T follicular helper cell (primary cell): ENCODE data around the gene CCDC197.

ENCODE experiments used
- DNase-seq: peaks from one replicate; pipeline ENCODE4 v3.0.0-alpha.2; 2020; ENCODE audit warnings: low read depth

CCDC197 gene

DNA sequence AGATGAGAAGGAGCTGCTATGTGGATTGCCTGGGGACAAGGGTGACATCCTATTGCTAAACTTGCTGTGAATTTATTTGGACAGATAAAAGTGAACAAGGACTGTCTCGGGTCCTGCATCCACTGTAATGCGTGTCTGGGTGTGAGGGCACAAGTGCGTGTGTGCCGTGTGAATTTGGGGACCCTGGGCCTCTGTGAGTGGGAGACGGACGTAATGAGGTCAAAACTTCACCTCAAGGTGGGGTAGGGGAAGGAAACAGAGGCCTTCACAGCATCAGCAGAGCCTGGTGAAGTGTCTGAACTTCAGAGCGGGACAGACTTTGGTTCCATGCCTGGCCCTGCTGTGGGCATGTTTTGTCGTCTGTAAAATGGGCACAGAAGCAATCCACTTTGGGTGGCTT is 35.5 kb upstream of the CCDC197 start:
- no peak for DNase-seq

DNA sequence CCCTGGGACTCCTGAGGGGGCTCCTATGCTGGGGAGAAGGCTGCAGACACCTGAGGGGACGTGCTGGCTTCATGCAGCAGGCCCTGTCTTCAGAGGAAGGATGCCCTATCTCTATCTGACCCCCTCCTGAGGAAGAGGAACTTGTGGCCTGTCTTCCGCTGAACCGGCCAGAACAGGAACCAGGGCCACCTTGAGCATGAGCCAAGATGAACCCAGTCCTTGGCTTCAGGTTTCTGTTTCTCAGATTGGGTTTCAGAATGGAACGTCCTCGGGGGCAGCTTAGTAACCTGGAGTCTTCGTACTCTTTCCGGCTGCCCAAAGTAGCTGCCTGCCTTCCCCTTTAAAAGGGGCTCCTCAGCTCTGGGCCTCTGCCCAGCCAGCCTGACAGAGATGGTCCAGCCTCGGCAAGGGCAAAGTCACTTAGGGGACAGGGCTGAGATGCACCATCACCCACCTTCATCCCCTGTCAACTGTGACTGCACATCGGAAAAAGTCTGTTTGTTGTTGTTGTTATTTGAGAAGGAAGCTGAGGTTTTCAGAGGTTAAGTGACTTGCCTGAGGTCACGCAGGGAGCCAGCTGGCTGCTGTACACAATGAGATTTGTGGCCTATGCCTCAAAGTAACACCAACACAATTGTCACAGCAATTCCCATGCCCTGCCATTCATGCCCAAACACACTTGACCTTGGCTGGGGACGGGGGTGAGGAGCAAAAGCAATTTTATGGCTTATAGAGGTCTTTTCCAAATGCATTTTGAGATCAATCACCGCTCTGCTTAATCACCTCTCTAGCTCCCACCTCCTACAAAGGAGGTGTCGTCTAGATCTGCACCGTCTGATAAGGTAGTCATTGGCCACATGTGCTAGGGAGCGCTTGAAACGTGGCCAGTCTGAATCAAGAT is 34.1 kb upstream of the CCDC197 start:
- DNase-seq = peak; percentile 43

DNA sequence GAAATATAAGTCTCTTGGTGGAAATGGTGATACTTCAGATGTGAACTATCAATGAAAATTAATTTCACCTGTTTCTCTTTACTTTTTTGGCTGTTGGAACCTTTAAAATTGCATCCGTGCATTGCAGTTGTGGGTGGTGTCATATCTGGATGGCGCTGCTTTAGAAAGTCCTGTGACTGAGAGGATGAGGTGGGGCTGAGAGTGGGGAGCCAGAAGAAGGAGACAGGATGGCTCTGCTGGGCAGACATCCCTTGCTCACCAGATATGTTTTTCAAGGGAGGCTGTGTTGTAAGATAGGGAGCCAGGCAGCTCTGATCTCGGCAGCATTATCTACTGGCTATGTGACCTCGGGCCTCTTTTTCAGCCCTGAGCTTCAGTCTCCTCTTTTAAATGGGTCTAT is 33.4 kb upstream of the CCDC197 start:
- DNase-seq = no peak

DNA sequence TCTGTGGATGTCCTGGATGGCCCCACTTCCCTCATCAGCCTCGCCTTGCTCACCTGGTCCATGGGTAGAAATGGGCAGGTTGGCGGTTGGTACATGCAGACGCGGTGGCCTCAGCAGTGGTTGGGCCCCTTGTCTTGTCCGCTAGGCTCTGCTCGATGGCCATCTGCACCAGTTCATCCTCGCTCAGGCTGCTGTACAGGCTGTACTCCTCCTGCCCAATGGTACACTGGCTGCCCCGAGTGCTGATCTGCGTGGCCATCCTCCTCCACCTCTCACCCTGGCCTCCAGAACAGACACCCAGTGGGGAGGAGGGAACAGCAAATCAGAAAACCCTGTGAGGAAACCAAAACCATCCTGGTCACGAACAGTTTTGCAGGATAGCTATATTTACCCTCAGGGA is 32.8 kb upstream of the CCDC197 start:
- no peak for DNase-seq

DNA sequence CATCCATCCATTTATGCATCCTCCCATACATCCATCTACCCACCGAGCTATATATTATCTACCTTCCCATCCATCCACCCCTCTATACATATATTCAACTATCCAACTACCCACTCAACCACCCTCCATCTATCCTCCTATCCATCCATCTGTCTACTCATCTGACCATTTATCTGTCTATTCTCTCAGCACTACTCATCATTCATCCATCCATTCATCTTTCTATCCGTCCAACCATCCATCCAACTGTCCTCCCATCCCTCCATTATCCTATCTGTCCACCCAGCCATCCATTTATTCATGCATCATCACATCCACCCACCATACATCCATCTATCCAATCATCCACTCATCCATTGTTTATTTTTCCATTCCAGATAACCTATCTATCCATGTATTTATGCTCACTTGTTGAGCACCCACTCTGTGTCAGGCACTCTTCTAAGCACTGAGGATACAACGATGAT is 32.2 kb upstream of the CCDC197 start:
- no peak for DNase-seq

DNA sequence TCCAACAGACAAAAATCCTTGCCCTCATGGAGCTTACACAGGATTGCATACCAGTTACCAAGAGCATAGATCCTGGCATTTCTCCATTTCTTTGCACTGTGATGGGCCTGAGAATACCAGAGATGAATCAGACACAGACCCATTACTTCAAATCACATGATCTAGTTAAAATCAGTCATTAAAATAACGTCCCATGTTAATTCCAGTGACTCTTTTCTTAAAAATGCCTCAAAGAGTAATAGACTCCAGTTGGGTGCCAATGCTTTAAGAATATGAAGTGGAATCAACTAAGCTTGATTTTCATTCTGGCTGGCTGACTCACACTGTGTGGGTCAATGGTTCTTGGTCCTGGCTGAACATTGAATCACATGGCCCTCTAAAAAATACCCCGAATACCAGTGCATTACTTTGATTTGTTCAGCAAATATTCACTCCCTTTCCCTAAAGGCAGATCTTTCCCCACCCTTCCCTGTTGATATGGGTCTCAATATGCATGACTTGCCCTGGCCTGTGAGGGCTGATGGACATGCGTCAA is 31.7 kb upstream of the CCDC197 start:
- DNase-seq = no peak

DNA sequence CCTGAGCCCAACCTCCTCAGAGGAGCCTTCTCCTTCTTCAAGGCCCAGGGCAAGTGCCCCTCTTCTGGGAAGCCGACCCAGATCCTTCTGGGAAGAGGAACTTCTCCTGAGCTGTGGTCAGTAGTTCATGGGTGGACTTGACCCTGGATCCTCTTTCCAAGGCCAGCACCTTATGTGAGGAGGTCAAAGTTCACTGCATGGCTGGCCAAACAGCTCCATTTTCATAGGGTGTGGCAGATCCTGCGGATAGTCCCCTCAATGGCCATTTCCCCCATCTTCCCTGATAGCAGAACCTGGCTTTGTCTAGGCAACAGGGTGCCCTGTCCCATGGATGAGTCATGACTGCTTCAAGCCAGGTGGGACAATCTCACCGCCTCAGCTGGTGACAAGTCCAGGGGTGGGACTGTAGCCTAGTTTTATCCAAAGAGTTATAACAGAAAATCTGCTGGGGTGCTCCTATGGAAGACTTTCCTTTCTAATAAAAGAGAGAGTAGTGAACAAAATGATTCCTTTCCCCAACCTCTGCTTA is 31.1 kb upstream of the CCDC197 start:
- DNase-seq = no peak

DNA sequence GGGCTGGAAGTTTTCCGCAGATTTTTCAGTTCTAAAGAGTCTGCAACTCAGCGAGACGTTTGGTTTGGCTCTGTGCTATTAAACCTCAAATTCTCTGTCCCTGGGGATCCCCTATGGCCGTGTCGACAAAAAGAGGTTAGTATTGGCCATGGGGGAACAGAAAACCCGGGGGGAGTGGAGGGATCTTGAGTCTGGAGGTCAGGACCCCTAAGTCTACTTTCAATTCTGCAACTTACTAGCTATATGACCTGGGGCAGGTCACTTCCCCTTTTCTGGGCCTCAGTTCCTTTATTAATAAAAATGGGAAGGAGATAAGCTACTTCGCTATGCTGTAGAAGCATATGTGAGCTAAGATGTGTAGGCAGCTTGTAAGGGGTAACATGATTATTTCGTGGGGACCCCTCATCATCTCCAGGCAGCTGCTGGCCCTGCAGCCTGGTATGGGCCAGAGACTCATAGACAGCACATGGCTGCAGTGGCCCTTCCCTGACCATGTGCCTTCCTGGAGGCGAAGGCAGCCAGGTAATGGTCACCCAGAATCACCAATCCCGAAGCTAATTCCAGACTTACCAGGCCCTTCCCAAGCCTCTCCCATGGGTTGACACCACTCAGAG is 29.4 kb upstream of the CCDC197 start:
- DNase-seq = no peak

DNA sequence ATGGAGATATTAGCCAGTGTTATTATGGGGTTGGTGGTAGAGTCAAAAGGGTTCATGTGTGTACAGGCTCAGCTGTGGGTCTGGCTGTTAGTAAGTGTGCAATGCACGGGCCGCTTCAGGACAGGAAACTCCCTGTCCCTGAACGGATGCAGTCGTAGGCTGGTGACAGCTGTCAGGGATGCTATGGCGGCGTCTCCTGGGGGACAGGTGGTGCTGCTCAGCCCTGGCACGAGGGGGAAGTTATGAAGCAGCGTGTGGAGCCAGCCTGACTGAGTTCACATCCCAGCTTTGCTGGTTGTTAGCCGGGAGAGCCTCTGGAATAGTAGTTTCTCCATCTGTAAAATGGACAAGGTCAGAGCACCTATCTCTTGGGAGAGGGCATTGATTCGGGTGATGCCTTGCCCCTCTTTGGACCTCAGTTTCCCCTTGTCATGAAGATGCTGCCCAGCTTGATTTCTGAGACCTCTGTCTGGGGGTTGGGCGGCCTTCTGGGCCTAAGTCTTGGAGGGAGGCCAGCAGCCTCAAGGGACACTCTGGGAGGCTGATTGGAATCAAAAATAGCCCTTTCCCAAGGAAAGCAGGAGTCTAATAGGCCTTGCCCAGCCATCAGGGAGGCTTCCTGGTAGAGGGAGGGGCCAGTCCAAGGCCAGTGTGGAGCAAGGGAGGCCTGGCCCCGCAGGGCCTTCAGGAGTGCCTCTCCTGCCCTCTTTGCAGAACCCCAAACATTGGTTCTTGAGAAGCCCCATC is 27.8 kb upstream of the CCDC197 start:
- DNase-seq = no peak

DNA sequence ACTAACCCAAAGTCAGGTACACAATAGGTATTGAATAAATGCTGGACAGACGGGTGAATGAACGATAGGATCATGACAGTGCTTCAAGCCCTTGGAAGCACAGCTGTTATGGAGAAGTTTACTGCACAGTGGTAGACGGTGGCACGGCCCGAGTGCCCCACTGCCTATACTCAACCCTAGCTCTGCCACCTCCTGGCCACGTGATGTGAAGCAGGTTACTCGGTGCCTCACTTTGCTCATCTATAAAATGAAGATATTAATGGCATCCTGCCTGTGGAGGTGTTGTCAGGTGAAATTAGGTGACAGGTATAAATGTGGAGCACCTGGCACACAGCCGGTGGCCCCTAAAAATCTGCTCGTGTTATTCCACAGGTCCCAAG is 26.5 kb upstream of the CCDC197 start:
- DNase-seq = peak; percentile 59

DNA sequence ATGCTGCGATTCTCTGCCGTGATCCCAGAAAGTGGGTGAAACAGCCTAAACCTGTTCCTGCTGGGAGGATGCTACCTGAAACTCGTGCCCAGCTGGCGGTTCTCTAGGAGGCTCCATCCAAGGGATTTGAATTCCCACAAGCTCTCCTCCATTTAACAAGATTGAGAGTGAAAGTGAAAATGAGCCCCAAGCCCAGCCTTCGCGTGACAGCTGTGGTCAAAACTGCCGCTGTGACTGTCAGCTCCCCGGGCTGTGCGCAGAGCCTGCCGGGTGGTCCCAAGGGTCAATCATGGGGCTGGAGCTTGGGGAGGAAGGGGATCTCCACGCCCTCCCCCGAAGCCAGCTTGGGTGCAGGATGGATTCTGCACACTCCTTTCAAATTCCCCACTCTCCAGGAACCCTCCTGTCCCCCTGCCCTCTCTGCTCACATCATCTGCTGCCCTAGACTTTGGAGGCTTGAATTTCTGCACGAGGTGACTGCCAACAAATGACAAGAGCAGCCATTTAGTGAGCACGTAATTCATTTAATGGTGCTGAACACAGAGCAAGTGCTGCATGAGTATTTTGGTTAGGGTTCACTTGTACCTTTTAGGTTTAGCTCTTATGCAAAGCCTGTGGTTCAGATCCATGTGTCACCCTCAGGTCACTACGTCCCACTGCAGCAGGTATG is 26.0 kb upstream of the CCDC197 start:
- no peak for DNase-seq

DNA sequence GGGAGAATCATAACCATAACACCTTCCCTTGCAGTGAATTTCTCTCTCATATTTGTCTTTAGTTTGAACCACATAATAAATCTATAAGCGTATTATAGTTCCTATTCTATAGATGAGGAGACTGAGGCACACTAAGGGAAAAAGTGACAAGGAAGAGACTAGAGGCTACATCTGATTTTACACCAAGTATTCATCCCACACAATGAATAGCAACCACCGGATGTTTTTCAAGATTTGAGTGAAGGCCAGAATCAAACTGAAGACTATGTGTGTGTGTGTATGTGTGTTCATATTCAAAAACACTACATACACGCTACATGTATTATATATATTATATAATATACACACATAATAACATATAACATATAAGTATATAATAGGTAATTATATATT is 25.5 kb upstream of the CCDC197 start:
- no peak for DNase-seq

DNA sequence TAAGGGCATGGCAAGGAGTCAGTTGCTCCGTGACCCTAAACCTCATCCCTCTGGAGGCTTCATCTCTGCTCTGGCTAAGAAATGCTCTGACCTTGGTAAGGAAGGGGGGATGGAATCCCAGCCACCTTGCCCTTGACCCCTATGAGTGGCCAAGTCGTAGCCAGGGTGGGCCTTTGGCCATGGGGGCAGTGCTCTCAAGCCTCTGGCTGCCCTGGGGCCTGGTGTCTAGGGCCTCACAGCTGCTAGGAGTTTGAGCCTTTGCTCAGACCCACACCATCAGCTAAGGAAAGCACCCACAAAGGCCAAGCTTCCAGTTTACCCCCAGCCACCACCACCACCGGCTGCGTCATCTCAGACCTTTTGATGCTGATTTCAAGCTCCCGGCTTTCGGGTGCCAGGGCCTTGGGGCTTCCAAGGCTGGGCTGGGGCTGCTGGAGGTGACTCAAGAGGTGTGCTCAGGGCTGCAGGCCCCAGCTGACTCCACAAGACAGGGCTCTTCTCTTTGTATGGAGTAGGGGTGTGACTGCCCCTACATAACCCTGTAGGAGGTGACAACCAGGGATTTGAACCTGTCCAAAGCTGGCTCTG is 24.4 kb upstream of the CCDC197 start:
- DNase-seq = no peak

DNA sequence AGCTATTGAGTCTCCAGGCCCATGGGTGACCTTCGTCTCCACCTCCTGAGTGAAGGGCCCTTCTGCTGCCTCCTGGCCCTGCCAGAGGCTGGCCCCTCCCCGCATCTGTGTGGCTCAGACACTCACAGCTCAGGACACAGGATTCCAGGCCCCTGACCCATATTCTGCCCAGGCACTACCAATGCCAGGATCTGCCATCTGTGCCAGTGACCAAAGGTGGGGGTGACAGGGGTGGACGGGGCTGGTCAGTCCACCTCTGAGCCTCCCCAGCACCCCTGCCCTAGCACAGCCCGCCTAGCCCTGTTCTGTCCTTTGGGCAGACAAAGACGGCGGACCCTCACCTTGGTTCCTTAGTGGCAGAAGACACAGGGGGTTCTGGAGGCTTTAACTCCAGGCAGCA is 23.5 kb upstream of the CCDC197 start:
- no peak for DNase-seq

DNA sequence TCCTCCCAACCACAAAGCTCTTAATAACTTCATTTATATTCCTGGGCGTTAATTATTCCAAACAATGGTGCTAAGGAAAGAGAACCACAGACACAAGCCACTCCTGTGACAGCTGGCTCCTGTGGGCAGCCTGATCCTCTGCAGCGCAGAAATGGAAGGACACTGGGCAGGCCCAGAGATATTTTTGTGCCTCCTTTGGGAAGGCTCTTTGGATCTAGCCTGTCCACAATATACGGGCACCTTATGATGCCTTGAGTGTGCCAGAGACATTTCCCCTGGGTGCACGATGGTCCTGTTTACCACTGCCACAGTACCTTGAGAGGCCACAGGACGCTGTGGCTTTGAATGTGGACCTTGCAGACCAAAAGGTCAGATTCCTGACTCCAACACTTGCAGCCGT is 22.8 kb upstream of the CCDC197 start:
- no peak for DNase-seq

DNA sequence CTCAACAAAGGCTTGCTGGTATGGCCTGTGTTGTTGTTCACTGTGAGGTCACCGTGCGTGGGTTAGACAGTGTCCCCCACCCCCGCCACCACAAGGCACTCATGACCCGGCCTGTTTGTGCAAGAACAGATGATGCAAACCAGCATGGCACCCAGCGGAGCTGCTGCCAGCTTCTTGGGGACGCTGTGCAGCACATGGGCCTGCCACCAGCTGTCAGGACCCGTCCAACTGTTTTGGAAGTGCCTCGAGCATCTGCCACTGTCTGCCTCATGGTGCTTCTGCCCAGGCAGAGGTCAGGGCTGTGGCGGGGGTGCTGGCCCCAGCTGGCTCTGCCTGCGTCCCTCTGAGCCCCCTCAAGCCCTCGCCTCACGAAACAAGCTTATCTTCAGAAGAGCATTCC is 22.3 kb upstream of the CCDC197 start:
- no peak for DNase-seq

DNA sequence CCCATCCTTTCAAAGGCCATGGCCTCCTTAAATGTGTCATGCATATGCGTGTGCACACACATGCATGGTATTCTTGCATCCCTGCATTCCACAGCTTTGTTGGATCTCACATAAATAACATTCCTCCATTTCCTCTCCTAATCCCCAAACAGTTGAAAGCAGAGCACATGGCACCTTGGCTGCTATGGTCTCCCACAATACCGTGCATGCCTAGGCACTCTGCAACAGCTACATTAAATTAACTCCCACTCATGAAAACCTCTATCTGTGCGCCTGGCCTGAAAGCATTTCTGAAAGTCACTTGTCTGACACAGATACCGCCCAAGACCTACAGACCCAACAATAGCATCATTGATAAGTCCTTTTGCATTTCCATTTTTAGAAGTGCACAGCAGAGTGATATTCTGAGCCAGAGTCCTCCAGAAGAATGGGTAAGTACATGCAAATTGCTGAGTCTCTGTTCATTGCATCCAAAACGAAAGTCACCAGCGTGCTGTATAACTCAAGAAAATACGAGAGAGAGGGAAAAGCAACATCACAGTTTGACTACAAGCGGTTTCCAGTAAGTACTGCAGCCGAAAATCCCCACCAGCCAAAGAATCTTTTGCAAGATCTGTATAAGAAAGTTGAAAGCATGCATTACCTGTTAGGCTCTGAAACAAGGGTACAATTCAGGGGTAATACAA is 21.2 kb upstream of the CCDC197 start:
- DNase-seq = no peak

DNA sequence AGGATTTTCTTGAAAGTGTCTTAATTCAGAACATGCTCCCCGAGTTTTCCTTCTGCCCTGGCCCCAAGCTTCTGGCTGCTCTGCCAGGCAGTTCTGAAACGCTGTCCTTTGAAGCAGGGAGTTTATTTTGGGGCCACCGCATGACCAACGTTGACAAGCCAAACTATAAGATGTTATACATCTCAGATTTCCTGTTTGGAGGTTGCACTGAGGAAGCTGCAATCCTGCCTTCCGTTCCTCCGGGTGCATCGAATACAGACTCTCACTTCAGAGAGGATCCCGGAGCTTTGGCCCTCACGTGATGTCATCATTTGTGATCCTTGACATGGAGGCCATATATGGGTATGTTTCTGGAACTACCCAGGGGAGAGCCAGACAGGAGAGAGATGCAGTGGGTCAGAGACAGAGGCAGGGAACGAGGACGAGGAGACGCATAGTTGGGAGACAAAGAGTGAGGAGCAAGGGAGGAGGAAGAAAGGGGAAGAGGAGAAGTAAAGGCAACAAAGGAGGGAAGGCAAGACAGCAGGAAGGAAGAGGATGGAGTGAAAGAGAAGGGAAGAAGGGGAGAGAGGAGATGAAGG is 20.5 kb upstream of the CCDC197 start, which contains the start of gene ASB2:
ASB2 (minus strand) TSS at position 94 of the 581 bp plus-strand sequence. CDS start 12,031 bp downstream, outside the sequence.
- no peak for DNase-seq

DNA sequence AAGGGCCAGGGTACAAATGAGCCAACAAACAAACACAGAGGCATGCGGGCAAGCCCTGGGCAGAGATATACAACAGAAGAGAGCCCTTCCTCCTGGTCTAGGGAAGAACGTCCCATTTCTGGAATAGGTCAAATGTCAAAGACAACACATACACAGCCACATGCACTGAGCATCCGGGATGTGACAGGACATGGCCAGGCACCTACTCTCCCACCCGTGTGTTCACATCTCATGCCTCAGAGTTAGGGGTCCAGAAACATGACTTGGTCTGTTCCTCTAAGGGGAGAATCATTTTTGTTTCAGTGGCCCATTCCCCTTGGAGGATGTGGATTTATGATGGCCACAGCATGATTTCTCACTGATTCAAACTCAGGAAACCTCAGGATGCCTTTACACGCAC is 19.9 kb upstream of the CCDC197 start:
- no peak for DNase-seq
